PC-3 (cell line): ENCODE results near the gene SLC6A11. TPM values are rescaled to one million over a fixed set of nuclear protein-coding genes. Genes with fewer than 3 reads are reported as not detected.
A peak's percentile ranks its signal among the peaks of the same experiment; 100 is the strongest.

Source experiments
- ATAC-seq: fragments of 200-7000 bp; cut with Tn5 transposase; 2 replicates; pipeline ENCODE4 v1.9.1; 2020; ENCODE audit warnings: mild to moderate bottlenecking, moderate library complexity
- BruUV-seq: library from RNA; stranded (reverse); fragments of 400-500 nt; replicated peaks from 2 replicates; lab custom pipeline; 2021; lab: Mats Ljungman, UMichigan
- CTCF ChIA-PET: fragments of 300-600 bp; sonication (Branson Sonifier 250); formaldehyde crosslinking; loops from one replicate; lab custom pipeline; 2022; ENCODE audit warnings: antibody characterized with exemption; lab: Charles Lee
- POLR2A ChIA-PET: fragments of 300-600 bp; sonication (Branson Sonifier 250); formaldehyde crosslinking; loops from one replicate; lab custom pipeline; 2022; ENCODE audit warnings: antibody characterized with exemption; ENCODE audit not compliant: unreplicated experiment; lab: Charles Lee
- DNase-seq: peaks from one replicate; pipeline ENCODE4 v3.0.0-alpha.2; 2015
- H2AFZ ChIP-seq: fragments of 300-600 bp; sonication (generic); 2 replicates; pipeline ENCODE4 v1.6.0; 2016; ENCODE audit warnings: antibody characterized with exemption, low read length
- H3F3A ChIP-seq: fragments of 300-600 bp; sonication (generic); one replicate; pipeline ENCODE4 v1.6.0; 2017; ENCODE audit warnings: antibody characterized with exemption, low read length, control low read depth, mild to moderate bottlenecking; ENCODE audit not compliant: unreplicated experiment
- H3K27ac ChIP-seq: fragments of 300-600 bp; sonication (generic); 2 replicates; pipeline ENCODE4 v1.5.1; 2016; ENCODE audit warnings: mild to moderate bottlenecking, low read length
- H3K27me3 ChIP-seq: fragments of 300-600 bp; sonication (generic); 2 replicates; pipeline ENCODE4 v1.6.1; 2016; ENCODE audit warnings: low read length, mixed read lengths
- H3K36me3 ChIP-seq: fragments of 300-600 bp; sonication (generic); 2 replicates; pipeline ENCODE4 v1.6.1; 2016; ENCODE audit warnings: low read depth, mixed run types, low read length, mixed read lengths
- H3K4me1 ChIP-seq: fragments of 300-600 bp; sonication (generic); 2 replicates; pipeline ENCODE4 v1.5.1; 2016; ENCODE audit warnings: low read length; ENCODE audit not compliant: insufficient read depth
- H3K4me2 ChIP-seq: fragments of 300-600 bp; sonication (generic); 2 replicates; pipeline ENCODE4 v1.6.0; 2016; ENCODE audit warnings: low read length
- H3K4me3 ChIP-seq: fragments of 300-600 bp; sonication (generic); 2 replicates; pipeline ENCODE4 v1.5.1; 2016; ENCODE audit warnings: mild to moderate bottlenecking, low read length, mixed read lengths
- H3K79me2 ChIP-seq: fragments of 300-600 bp; sonication (generic); 2 replicates; pipeline ENCODE4 v1.6.1; 2017; ENCODE audit warnings: low read length, mixed read lengths
- H3K9ac ChIP-seq: fragments of 300-600 bp; sonication (generic); 2 replicates; pipeline ENCODE4 v1.6.0; 2016; ENCODE audit warnings: mild to moderate bottlenecking, low read length
- H3K9me2 ChIP-seq: fragments of 300-600 bp; sonication (generic); replicated peaks from 2 replicates; pipeline ENCODE4 v1.6.1; 2016; ENCODE audit warnings: mixed run types, low read length, mixed read lengths
- H3K9me3 ChIP-seq: fragments of 300-600 bp; sonication (generic); 2 replicates; pipeline ENCODE4 v1.6.1; 2016; ENCODE audit warnings: low read length, mixed read lengths
- H4K20me1 ChIP-seq: fragments of 300-600 bp; sonication (generic); 2 replicates; pipeline ENCODE4 v1.6.1; 2016; ENCODE audit warnings: low read length, mixed read lengths
- EZH2 ChIP-seq: fragments of 300-600 bp; sonication (generic); IDR thresholded peaks from one replicate; pipeline ENCODE4 v1.6.1; 2017; ENCODE audit warnings: antibody characterized with exemption, mild to moderate bottlenecking, low read length; ENCODE audit not compliant: unreplicated experiment
- EZH2phosphoT487 ChIP-seq: fragments of 300-600 bp; sonication (generic); IDR thresholded peaks from 2 replicates; pipeline ENCODE4 v1.6.1; 2018; ENCODE audit warnings: mild to moderate bottlenecking, antibody characterized with exemption, low read length, borderline replicate concordance
- intact Hi-C: fragments of 100-400 bp; cut with micrococcal nuclease; formaldehyde crosslinking; loops from 2 replicates; pipeline ENCODE4 v1.9.0; 2023
- total RNA-seq: library from RNA; depleted of rRNA; stranded (reverse); fragments of >200 nt; gene quantifications from 2 replicates; pipeline ENCODE4 v1.2.3, GENCODE V29; 2014
- TF ChIP-seq, protein P1 (sequence below): fragments of 300-600 bp; sonication (generic); conservative IDR thresholded peaks from 2 replicates; pipeline ENCODE4 v1.5.1; 2017; ENCODE audit warnings: antibody characterized with exemption, low read depth, mild to moderate bottlenecking, low read length

SLC6A11 gene
- total RNA-seq, 1 experiment from 2014 or later = 34.0 TPM

DNA sequence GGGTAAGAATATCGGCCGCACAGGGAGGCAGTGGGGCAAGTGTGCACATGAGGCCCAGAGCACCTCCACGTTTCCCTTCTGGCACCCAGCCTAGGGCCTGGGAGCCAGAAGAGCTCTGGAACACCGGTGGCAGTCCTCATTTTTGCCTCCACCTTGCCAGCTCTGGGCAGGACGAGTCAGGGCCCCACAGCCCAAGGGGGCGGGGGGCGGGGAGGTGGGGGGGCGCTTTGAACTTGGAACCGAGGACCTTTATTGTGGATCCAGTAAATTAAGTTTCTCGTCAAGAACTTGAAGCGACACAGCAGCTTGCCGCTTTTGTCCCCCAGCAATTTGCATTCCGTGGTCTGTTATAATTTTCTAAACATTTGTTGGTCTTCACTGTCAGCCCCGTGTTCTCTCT is 66.8 kb downstream of the SLC6A11 start:
- CTCF ChIA-PET = interaction anchor here (1.2 kb wide), 1 partner anchor 110 kb away, joined by 4 read pairs; no protein-coding TSS in a partner anchor

DNA sequence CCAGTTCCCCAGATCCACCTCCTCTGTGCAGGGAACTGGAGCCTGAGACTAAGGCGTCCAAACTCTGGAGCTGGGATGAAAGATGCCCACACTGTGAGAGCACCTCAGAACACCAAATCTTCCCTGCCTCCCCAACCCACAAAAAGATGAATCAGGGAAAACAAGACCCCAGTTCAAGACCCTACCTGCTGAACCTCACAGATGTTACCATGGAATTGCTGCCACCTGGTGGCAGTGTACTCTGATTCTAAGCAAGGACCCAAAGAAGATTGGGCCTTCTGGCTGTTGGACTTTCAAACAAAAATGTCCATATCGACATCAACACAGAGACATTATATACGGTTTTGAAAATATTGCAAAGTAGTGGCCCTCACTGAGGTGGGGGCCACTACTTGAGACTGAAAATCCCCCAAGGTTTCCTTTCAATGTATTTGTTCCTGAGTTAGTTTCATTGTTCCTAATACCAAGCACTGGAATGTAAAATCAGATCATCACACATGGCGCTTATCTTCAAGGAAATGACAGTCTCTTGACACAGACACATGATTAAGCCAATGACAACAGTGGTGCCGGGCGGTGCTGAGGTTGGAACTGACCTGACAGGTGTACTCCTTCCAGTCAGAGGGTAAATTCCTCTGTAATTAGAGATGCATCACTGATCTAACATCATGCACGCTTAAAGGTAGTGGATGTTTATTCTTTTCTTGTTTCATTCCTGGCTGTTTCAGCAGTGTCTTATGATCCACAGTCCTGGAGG is 67.6 kb downstream of the SLC6A11 start:
- POLR2A ChIA-PET = no interaction called here
- BruUV-seq = no TSS peak
- Histone ChIP-seq H3K4me3 (no peak overlapping the region), H3K9ac (no peak overlapping the region), H4K20me1 (no peaks in the 10 kb centered on the region), H3K79me2 (no peaks in the 10 kb centered on the region), H3K27me3 (no peaks in the 10 kb centered on the region), H3K4me1 (peaks cover 19% of the 10 kb centered on the region), H3K36me3 (no peaks in the 10 kb centered on the region), H3F3A (no peaks in the 10 kb centered on the region), H3K27ac (no peak overlapping the region), H3K4me2 (no peak overlapping the region), H3K9me2 (no peaks in the 10 kb centered on the region), H3K9me3 (no peaks in the 10 kb centered on the region), H2AFZ (no peak overlapping the region)
- TF ChIP-seq, protein P1, sequence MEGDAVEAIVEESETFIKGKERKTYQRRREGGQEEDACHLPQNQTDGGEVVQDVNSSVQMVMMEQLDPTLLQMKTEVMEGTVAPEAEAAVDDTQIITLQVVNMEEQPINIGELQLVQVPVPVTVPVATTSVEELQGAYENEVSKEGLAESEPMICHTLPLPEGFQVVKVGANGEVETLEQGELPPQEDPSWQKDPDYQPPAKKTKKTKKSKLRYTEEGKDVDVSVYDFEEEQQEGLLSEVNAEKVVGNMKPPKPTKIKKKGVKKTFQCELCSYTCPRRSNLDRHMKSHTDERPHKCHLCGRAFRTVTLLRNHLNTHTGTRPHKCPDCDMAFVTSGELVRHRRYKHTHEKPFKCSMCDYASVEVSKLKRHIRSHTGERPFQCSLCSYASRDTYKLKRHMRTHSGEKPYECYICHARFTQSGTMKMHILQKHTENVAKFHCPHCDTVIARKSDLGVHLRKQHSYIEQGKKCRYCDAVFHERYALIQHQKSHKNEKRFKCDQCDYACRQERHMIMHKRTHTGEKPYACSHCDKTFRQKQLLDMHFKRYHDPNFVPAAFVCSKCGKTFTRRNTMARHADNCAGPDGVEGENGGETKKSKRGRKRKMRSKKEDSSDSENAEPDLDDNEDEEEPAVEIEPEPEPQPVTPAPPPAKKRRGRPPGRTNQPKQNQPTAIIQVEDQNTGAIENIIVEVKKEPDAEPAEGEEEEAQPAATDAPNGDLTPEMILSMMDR = peak; percentile 91
- no peak for TF ChIP-seq EZH2
- intact Hi-C loops = loop anchor here (1.0 to 10.0 kb wide), 3 partner anchors 69 to 125 kb away; partner anchors contain the start of gene SLC6A11
- ATAC-seq (peak; percentile 66), DNase-seq (peak; percentile 70)
- CTCF ChIA-PET = interaction anchor here (1.2 kb wide), 1 partner anchor 111 kb away, joined by 4 read pairs; no protein-coding TSS in a partner anchor

More for the DNA sequence above, 66.8 kb downstream of the SLC6A11 start:
- intact Hi-C loops = loop anchor here (1.0 to 10.0 kb wide), 3 partner anchors 68 to 125 kb away; partner anchors contain the start of gene SLC6A11
- Histone ChIP-seq H2AFZ (no peak overlapping the region), H3K4me2 (no peak overlapping the region), H3K4me1 (peaks cover 12% of the 10 kb centered on the region; the same call in 1 of the 2 replicates), H3K9me3 (no peaks in the 10 kb centered on the region), H3K9me2 (no peaks in the 10 kb centered on the region), H3K9ac (no peak overlapping the region), H3K36me3 (no peaks in the 10 kb centered on the region), H3K79me2 (no peaks in the 10 kb centered on the region), H3F3A (no peaks in the 10 kb centered on the region), H3K4me3 (no peak overlapping the region), H3K27ac (no peak overlapping the region), H4K20me1 (no peaks in the 10 kb centered on the region), H3K27me3 (no peaks in the 10 kb centered on the region)
- ATAC-seq (no peak), DNase-seq (no peak)
- no TSS peak for BruUV-seq
- TF ChIP-seq EZH2 (no peak), EZH2phosphoT487 (no peak)
- TF ChIP-seq, protein P1 = no peak
- POLR2A ChIA-PET = no interaction called here

- no peak overlapping the region for H3K4me3 ChIP-seq
- TF ChIP-seq EZH2 (no peak), EZH2phosphoT487 (no peak)
- TF ChIP-seq, protein P1 = no peak
- H3K4me2 ChIP-seq = no peak overlapping the region
- no peaks in the 10 kb centered on the region for H3F3A ChIP-seq
- H3K9ac ChIP-seq = no peak overlapping the region
- H4K20me1 ChIP-seq = no peaks in the 10 kb centered on the region
- peaks cover 7% of the 10 kb centered on the region; the same call in 1 of the 2 replicates for H3K9me3 ChIP-seq
- ATAC-seq (no peak), DNase-seq (no peak)
- ChIA-PET POLR2A (no interaction called here), CTCF (no interaction called here)
- no peaks in the 10 kb centered on the region for H3K27me3 ChIP-seq
- no peaks in the 10 kb centered on the region for H3K9me2 ChIP-seq
- intact Hi-C loops = loop anchor here (10.0 kb wide), 1 partner anchor 72 kb away; the partner anchor contains the start of gene SLC6A11
- H3K36me3 ChIP-seq = peaks cover 20% of the 10 kb centered on the region
- H2AFZ ChIP-seq = no peak overlapping the region
- no TSS peak for BruUV-seq
- no peak overlapping the region for H3K27ac ChIP-seq
- H3K79me2 ChIP-seq = no peaks in the 10 kb centered on the region
- H3K4me1 ChIP-seq = peaks cover 23% of the 10 kb centered on the region
Observed at GRCh38 chr3:10887015-10887414, 71.0 kb downstream of the SLC6A11 start.
